GM13976 (cell line): ENCODE measurements around the gene GPR89B.

ENCODE experiments used
- DNase-seq: peaks from one replicate; pipeline ENCODE4 v3.0.0; 2012; ENCODE audit warnings: low spot score
- in situ Hi-C: fragments of 300-500 bp; cut with MboI; formaldehyde crosslinking; loops from one replicate; pipeline ENCODE4 v1.12.0; 2022; ENCODE audit warnings: low sequenced_read_pairs, mixed read lengths, inconsistent platforms; ENCODE audit not compliant: unreplicated experiment
- TF ChIP-seq, protein P1 (sequence below): IDR thresholded peaks from 2 replicates; pipeline ENCODE4 v1.5.1; 2012; ENCODE audit warnings: borderline replicate concordance, mild to moderate bottlenecking; ENCODE audit not compliant: insufficient read depth; ENCODE audit errors: extremely low read depth, missing control alignments, control extremely low read depth

GPR89B gene

GRCh38 chr1:147892731-147893214 is 35.4 kb upstream of the GPR89B start:
- TF ChIP-seq, protein P1, sequence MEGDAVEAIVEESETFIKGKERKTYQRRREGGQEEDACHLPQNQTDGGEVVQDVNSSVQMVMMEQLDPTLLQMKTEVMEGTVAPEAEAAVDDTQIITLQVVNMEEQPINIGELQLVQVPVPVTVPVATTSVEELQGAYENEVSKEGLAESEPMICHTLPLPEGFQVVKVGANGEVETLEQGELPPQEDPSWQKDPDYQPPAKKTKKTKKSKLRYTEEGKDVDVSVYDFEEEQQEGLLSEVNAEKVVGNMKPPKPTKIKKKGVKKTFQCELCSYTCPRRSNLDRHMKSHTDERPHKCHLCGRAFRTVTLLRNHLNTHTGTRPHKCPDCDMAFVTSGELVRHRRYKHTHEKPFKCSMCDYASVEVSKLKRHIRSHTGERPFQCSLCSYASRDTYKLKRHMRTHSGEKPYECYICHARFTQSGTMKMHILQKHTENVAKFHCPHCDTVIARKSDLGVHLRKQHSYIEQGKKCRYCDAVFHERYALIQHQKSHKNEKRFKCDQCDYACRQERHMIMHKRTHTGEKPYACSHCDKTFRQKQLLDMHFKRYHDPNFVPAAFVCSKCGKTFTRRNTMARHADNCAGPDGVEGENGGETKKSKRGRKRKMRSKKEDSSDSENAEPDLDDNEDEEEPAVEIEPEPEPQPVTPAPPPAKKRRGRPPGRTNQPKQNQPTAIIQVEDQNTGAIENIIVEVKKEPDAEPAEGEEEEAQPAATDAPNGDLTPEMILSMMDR, result peak; percentile 91
- in situ Hi-C loops, result loop anchor here (25.0 kb wide), 1 partner anchor 380 kb away; no protein-coding TSS in a partner anchor
- peak; percentile 58 for DNase-seq

DNA sequence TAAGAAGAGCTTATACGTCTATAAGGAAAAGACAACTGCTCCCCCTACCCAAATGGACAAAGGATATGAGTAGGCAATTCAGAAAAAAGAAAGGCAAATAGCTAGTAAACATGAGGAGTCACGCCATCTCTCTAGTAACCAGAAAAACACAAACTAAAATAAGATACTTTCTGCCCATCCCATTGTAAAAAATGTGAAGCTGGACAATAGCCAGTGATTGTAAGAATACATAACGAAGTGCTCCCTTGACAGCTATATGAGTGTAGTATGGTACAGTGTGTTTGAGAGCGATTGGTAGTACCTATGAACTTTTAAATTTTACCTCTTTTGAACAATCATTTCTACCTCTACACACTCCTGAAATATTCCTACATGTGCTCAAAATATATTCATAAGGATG is 33.1 kb upstream of the GPR89B start:
- TF ChIP-seq, protein P1, result no peak
- in situ Hi-C loops, result loop anchor here (25.0 kb wide), 1 partner anchor 383 kb away; no protein-coding TSS in a partner anchor
- no peak for DNase-seq

DNA sequence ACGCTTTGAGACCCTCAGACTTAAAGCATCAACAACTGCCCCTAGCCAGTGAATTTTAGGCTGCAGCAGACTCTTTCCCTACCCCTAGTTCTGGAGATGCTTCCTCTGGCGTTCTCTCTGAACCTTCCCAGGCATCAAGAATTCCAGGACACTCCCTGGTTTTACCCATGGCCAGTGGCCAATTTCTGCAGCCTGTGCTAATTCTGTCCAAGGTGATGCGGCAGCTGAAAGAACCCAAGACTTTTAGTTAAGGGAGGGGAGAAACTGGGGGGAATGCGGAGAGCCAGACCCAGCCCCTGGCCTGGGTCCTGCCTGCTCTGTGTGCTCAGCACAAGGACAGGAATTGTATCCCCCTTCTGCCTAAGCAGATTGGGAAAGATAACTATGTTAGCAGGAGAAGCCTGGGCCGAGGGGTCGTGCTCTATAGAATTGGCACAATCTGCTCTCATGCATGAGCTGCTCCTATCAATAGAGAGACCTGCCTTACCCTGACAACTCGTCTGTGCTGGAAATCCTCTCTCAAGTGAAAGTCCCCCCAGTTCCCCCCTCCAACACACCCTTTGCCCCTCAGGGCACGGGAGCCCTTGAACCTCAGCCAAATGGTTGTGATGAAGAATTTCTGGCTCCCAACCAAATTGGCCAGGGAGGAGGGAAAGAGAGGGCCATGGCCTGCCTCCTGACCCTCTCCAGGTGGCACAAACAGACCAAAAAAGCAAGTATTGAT is 31.0 kb upstream of the GPR89B start:
- in situ Hi-C loops, result loop anchor here (25.0 kb wide), 1 partner anchor 385 kb away; no protein-coding TSS in a partner anchor
- DNase-seq, result no peak
- TF ChIP-seq, protein P1, result no peak

- in situ Hi-C loops, result loop anchor here (25.0 kb wide), 1 partner anchor 385 kb away; no protein-coding TSS in a partner anchor
- no peak for DNase-seq
These were observed 30.4 kb upstream of the GPR89B start for GRCh38 chr1:147897789-147898188.

GRCh38 chr1:147902253-147902845 is 25.9 kb upstream of the GPR89B start, which contains the start of gene GJA8:
Gene GJA8 (plus strand): TSS chr1:147902795. CDS start chr1:147907956, 5,161 bp downstream.
- DNase-seq, result no peak
- TF ChIP-seq, protein P1, result no peak
- in situ Hi-C loops, result no loop called here

More at GRCh38 chr1:147897789-147898188, 30.4 kb upstream of the GPR89B start:
- TF ChIP-seq, protein P1, result no peak

GRCh38 chr1:147904726-147905125 is 23.5 kb upstream of the GPR89B start:
- in situ Hi-C loops, result no loop called here
- TF ChIP-seq, protein P1, result no peak

More at GRCh38 chr1:147904726-147905125, 23.5 kb upstream of the GPR89B start:
- peak; percentile 37 for DNase-seq
